ENCODE measurements around the gene TMPRSS7.

The TMPRSS7 gene

DNA sequence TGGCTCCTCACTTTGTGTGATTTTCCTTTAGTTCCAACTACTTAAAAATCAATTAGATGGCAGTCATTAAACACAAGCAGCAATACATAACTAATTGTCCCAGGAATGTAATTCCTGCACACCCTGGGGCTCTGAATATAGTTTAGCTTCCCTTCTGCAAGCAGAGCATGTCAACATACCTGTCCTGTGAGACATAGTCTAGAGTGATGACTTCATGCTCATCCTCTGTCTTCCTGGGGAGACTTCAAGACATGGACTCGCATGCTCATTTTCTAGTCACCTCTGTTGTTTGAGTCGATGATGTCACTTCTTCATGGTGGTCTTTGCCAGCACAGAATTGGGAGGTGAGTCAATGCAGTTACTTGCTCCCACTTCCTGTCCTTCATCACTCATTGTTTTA lies 67.4 kb downstream of the TMPRSS7 start:
- peak; percentile 88 for DNase-seq (ENCODE audit: low spot score)

DNA sequence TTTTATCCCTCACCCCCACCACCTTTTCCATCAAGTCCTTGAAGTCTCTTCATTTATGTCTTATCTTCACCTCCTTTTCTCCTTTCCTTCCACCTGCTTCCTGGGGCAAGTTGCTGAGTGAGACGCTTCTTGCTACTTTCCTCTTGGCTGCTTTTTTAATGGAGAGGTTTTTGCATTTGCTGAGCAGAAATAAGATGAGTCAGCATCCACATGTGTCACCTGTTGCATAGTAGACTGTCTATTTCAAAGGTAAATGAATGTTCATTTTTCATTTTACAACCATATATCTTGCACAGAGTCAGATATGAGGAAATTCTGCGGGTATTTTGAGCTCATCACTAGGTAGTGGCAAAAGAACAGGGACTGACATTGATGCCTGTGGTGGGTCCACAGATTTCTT lies 70.2 kb downstream of the TMPRSS7 start:
- DNase-seq (ENCODE audit: low spot score), result no peak

DNA sequence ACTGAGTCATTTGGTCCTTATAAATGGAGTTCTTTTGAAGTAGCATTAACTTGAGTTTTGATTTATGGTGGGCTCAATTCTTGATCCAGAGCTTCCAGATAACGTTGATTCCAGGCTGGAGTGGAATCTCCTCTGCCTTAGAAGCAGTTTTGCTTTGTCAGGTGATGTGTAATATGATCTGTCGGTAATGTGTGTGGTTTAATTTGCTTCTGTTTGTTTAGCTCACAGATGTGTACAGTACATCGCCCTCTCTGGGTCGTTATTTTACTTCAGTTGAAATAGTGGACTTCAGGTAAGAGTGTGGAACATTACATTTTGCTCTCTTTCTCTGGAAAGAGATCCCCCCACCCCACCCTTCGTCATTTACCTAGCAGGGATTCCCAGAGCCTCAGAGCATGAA lies 74.8 kb downstream of the TMPRSS7 start:
- no peak for DNase-seq (ENCODE audit: low spot score)

DNA sequence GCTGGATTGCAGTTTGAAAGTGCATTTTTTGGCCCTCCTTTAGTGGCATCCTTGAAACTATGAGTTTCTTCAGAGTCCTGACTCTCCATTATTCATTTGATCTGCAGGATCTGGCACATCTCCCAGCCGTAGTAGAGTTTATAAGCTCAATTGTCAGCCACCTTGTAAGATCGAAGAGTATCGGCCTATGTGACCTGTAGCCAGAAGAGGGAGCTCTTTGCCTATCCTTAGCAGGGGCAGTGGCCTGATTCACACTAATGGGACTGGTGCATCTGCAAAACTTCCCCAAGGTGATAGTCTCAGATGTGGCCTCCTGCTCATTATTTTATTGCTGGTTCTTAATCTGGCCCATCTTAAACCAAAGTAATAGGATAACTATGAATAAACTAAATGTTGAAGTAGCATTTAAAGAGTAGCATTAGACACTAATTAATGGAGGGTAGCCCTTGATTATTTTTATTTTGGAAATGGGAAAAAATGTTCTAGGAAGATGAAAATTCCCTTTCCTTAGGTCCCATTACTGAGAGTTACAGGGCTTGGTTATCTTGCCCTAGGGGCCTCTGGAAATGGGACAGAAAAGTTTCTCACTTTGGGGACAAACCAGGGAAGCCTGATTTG lies 77.4 kb downstream of the TMPRSS7 start:
- peak; percentile 55 for DNase-seq (ENCODE audit: low spot score)

DNA sequence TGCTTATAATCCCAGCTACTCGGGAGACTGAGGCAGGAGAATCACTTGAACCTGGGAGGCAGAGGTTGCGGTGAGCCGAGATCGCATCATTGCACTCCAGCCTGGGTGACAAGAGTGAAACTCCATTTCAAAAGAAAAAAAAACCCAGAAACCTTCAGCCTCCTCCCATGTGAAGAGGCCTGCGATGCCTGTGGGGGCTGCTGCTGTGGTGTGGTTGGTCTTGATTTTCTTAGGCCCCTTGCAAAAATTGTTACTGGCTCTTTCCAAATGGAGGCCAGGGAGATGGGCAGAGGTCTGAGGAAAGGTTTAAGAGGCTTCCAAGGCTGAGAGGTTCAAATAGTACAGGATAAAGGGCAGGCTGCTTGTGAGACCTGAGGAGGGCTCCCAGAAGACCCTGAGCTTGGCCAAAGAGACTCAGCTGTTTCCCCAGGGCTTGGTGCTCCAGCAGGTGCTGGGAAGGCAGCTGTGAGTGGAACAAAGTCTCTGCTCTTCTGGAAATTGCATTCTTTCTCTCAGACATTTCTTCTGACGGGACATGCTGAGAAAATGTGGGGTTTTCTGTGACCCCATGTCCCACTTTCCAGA lies 80.1 kb downstream of the TMPRSS7 start:
- DNase-seq (ENCODE audit: low spot score), result no peak

DNA sequence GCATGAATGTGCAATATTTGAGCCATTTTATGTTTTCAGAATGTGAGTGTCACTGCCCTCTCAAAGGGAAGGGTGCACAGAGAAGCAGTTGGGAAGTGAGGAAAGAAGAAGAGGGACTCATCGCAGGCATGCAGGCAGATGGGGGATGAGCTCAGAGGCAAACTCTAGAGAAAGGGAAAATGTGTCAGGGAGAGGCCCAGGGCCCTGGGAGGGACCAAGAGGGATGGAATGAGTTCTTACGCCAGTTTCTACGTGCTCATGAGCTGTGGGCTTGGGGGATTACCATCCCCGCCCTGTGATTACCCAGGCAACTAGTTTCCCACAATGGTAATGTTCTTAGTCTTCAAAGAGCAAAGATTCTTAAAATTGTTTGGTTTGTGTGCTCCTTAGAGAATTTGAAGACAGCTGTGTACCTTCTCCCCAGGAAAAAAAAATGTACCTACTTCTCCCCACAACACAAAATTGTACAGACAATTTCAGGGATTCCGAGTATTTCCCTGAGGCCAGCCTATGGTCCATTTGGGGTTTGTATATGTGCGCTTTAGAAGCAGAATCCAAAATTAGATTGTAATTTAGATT lies 80.7 kb downstream of the TMPRSS7 start:
- DNase-seq (ENCODE audit: low spot score), result no peak

DNA sequence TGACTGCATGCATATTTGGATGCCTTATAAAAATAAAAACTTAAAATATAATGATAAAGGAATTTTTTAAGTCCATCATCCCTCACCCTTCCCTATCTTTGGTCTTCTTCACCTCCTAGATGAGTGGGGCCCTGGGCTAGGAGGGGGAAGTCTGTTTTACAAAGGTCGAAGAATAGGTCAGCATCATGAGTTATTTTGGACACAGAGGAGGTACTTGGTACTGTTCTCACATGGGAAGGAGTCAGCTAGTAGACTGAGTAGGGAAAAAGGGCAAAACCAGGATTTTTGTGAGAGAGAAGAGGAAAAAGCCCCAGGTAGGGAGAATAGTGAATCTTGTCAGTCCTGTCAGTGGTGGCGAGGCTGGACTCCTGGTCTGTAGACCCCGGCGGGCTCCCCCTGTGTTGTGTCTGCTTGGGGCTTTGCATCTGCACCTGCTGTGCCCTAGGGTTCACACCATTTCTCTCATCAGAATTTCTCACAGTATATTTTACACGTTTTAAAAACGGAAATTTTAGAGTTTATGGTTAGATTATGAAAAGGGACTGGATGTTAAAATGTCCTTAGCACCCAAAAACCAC lies 81.4 kb downstream of the TMPRSS7 start:
- no peak for DNase-seq (ENCODE audit: low spot score)

DNA sequence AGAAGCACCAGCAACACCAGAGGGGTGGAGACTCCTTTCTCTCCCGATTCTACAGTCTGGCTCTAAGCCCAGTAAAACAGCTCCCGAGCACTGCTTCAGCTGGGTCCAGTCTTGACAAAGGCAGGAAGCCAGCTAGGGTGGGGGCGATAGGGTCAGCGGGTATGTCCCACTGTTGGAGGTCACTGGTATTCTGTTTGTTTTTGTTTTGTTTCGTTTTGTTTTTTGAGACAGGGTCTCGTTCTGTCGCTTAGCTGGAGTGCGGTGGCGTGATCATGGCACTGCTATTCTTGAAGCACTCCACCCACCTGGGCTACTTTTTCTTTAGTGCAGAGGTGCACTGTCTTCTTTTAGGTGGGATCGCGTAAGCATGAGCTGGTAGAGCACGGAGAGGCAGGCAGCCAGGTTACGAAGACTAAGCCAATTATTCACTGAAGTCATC lies 82.2 kb downstream of the TMPRSS7 start:
- DNase-seq (ENCODE audit: low spot score), result no peak

DNA sequence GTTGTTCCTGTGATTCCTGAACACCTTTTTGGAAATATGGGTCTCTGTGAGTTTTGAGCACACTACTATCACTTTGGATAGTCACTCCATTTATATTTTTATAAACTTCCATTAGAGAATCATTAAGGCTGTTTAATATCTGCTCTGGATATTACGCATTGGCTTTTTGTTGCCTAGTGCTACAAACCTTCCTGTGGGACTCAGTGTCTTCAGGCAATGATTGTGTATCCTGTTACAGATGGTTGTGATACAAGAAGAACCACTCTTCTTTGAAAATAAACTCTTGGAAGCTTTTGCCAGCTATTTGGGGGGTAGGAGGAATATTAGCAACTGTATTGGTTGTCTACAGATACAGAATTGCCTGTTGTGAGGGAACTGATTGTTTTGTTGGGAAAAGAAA lies 82.9 kb downstream of the TMPRSS7 start:
- DNase-seq (ENCODE audit: low spot score), result no peak

DNA sequence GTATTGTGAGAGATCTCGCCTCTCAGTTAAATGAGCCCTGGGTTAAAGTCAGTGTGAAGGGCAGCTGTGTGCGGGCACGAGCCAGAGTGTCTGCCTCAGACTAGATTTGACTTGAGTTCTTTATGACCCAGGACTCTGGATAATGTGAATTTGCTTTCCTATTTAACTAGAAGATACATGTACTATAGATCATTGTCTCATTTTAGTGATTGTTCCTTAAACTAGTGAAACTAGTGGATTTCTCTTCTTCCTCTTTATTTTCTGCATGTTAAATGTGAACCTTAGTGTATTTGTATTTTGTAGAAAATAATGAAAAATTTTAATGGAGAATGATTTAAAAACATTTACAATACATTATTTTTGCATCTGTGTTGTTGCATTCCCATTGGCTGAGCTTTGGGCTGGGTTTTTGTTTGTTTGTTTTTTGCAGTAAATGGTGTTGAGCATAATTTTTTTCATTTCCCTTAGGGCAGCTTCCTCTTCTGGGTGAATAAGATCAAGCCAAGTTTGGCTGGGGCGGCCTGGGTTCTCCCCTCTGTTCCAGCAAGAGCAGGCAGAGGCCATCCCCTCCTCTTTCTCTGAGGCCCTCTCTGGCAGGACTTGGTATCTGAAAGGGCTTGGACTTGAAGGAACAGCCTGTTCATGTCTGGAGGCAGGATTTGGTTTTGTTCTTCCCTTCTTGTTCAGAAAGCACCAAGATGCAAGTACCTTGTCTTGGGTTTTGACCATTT lies 83.5 kb downstream of the TMPRSS7 start:
- DNase-seq (ENCODE audit: low spot score), result no peak

DNA sequence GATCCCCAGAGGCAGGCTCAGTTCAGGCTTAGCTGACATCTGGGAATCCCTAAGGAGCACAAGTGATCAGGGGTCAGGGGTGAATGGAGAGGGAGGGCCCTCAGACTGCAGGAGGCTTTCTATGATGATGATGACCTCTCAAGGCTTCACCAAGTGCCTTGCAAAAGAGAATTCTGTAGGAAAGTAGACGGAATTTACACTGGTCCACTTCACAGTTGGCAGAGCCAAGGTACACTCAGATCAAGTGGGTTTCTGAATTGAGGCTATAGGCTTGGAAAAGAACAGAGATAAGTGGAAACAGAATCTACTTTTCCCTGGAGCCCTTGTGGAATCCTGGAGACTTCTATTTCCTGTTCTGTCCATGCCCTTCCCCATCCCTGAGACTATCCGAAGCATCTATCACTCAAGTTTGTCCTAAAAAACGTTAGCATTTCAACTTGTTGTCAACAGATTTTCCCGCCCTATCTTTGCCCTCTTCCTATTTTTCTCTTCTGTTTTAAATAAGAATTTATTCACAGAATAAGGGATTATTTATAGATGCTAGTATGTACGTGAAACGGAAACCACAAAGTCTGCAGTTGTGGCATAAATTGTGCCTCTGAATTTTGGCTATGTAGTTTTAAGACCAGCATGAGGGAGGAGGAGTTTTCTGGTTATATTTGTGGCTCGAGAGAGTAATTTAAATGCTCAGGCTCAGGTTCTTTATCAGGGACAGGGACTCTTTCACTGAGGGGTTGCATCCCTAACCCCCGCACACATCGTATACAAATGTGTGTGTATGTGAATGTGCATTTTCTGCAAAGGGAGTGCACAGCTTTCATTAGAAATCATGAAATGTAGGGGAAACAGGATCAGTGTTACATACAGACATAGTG lies 85.7 kb downstream of the TMPRSS7 start:
- no peak for DNase-seq (ENCODE audit: low spot score)

DNA sequence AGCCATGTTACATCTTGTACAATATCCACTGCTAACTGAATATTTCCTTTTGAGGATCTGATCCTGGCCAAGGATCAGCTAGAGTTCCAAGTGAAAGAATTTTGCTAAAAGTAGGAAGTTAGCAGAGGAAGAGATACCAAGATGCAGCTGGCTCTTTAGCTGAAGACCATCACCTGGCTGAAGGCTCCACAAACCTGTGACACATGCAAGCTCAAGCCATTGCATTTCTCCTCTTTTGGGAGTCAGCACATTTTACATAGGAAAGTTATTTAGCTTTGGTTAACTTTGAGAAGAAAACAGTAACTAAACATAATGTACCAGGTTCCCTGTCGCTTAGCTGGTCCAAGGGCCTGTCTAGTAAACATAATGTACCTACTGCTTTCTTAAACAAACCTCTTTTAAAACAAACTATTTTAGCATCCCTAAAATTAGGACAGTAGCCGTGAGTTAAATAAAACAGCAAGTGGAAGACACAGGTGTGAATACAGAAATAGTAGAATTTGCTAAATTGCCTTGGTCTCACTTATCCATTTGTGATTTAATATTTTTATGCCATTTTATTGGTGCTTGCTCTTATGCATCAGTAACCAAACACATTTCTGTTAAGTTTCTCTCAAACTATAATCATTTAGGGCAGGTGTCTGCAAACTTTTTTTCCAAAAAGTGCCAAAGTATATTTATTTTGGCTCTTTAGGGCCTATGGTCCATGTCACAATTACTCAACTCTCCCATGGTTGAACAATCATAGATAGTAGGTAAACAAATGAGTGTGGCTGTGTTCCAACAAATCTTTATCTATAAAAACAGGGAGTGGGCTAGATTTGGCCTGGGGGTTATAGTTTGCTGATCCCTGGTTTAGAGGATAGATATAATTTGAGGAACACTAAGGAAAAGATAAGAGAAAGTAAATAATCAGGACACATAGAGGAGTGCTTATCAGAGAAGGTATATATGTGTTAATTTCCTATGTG lies 87.3 kb downstream of the TMPRSS7 start:
- no peak for DNase-seq (ENCODE audit: low spot score)

DNA sequence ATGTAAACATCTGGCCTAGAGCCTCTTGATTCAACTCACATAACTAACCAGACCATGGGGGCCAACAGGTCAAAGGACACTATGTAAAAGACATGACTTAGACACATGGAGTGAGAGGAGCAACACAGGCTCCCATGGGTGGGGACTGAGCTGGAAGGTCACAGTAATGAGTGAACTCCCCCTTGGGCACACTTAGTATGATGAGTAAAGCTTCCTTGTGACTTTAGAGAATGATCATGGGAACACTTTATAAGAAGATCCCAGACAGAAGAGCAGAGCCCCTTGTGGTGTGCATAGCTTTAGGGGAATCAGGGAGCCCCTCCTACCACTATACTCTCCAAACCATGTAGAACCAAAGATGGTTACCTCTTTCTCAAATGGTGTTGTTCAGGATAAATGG lies 88.3 kb downstream of the TMPRSS7 start:
- no peak for DNase-seq (ENCODE audit: low spot score)

DNA sequence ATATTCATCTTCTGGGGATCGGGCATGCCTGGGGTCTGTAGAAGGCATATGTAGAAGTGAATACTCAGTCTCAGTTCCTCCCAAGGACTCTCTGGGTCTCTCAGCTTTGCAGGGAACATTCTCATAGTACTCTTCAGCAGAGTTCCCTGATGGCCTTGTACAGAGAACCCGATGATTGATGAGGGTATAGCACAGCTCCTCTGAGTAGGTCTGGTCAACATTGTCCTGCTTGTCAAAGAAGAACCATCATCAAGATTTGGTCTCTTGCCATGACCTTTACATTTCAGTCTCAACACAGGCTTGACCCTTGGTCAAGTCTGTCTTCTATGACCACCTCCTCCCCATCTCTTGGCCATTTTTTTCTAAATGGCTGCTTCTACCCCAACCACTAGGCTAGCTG lies 89.0 kb downstream of the TMPRSS7 start:
- DNase-seq (ENCODE audit: low spot score), result no peak

DNA sequence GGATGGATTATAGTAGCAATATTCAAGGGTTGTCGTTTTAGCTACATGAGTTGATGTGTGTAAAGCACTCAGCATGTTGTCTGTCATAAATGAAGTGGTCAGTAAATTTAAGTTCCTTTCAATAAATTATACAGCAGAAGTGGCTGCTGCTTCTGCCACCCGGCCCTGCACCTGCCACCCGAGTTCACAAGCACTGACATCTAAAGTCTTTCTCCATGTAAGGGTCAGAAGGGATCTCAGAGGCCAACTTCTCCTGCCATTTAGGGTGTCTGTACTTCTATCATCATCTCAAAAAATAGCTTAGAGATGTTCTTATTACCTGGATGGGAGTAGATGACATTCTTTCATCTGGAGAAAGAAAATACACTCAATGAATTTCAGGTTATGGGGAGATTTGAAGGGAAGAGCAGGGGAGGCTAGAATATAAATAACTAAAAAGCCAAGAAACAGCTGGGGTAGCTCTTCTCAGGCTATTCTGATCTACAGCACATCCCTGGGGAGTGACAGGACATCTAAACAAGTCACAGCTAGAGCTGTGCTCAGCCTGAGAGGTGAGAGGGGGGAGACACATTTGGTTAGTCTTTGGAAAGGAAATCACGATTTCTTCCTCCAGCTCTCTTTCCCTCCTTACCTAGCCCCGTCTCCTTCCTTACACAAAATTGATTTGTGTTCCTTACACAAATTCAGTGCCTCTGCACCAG lies 90.5 kb downstream of the TMPRSS7 start:
- DNase-seq (ENCODE audit: low spot score), result no peak

DNA sequence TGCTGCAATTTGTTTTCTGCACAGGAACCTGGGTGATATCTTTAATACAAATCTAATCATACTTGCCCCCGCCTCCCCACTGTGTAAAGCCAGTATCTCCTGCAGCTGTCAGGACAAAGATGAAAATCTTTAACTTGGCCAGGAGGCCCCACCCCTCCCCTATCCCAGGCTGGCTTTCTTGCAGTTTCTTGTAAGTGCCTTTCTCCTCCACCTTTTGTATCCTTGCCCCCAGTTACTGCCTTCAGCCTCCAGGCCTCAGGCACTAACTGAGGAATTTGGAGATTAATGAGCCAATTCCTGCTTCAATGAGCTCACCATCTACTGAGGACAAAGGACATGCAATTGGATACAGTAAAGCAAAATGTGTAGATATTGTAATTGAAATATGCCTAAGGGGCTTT lies 92.0 kb downstream of the TMPRSS7 start:
- no peak for DNase-seq (ENCODE audit: low spot score)

DNA sequence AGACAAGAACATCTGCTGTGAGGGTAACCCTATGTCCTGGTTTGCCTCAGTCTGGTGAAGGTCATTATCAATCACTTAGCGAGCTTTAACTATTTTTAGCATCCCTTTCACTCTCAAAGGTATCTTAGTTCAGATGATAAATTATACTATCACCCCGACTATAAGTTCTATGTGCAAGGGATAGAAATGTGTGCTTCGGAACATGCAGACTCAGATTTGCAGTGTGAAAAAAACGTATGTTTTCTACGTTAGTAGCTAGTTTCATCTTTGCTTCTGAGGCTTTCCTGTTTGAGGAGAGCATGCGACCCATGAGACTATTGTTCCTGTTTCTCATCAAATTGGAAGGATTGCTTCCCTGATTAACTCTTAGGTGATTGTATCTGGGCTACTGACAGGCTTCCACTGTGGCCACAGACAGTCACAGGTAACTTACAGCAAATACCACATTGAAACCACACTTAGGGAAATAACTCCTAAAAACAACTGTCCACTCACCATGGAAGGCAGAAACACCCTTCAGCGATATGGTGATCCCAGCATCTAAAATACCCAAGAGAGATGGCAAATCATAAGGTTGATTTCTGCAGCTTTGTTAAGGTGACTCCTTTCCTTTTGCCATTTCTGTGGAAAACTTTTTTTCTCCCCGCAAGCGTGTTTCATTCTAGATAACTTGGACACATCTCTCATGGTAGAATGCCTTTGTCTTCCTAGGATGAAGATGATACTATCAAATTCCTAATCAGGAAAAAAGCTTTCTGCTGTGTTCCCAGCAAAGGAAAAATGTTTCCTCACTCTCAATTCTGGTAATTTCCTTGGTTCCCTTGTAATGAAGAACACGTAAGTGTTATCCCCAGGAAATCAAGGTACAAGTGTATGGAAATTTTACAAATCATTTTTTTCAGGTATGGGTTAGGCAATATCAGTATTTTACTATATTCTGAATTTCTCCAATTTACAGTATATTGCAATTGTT lies 93.3 kb downstream of the TMPRSS7 start:
- DNase-seq (ENCODE audit: low spot score), result no peak

DNA sequence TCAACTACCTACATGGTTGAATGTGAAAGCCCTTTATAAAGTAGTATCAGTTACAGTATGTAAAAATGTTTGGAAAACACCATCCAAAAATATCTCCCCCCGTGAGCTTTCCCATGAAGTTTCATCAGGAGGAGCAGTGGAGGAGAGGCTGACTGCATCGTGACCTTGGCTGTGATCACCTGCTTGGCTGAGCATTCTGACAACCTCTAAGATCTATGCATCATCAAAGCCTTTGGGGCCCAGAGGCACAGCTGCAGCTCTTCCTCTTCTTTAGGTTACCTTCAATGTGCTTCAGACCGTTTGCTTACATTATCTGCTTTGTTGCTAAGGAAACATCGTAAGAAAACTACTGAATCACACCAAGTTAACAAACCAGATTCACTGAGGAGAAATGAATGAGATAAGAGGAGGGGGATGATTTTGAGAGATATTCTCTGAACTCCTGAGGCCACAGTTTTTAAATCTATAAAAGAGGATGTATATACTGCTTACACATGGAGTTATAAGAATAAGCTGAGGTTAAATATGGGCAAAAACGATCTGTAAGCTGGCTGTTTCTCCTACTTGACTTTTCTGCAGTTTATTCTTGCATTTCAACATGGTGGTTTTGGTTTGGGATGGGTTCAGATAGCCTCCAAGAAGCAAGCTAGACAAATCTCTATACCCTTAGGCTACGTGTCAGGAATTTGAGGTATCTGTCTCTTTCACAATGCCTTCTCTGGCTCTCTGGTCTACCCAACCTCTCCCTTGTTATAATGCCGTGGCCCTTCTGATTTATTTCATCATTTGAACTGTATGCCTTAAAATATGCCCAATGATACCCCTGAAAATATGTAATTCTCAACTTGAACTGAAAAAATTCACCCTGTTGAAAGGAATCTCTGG lies 94.5 kb downstream of the TMPRSS7 start:
- no peak for DNase-seq (ENCODE audit: low spot score)
